ENCODE measurements around the gene CDC14B.

Gene CDC14B

GRCh38 chr9:96619491-96620180 lies at the start of gene CDC14B:
TSS of gene CDC14B (minus strand) at chr9:96619843. CDS start at chr9:96619378, 465 bp downstream.
- in situ Hi-C loops (cut with MboI; ENCODE audit: low sequenced_read_pairs), result no loop called here

- in situ Hi-C loops (cut with MboI; ENCODE audit: low sequenced_read_pairs), result loop anchor here (25.0 kb wide), 1 partner anchor 332 kb away; no protein-coding TSS in a partner anchor
Measured at GRCh38 chr9:96668868-96669534, 49.4 kb upstream of the CDC14B start.

- in situ Hi-C loops (cut with MboI; ENCODE audit: low sequenced_read_pairs), result loop anchor here (25.0 kb wide), 1 partner anchor 330 kb away; no protein-coding TSS in a partner anchor
Measured at GRCh38 chr9:96667363-96667728, 47.7 kb upstream of the CDC14B start.

- in situ Hi-C loops (cut with MboI; ENCODE audit: low sequenced_read_pairs), result loop anchor here (25.0 kb wide), 1 partner anchor 330 kb away; no protein-coding TSS in a partner anchor
Measured at GRCh38 chr9:96666653-96667362, 47.2 kb upstream of the CDC14B start.

GRCh38 chr9:96665789-96666188 lies 46.1 kb upstream of the CDC14B start:
- in situ Hi-C loops (cut with MboI; ENCODE audit: low sequenced_read_pairs), result loop anchor here (25.0 kb wide), 1 partner anchor 328 kb away; no protein-coding TSS in a partner anchor

GRCh38 chr9:96663506-96664120 lies 44.0 kb upstream of the CDC14B start:
- in situ Hi-C loops (cut with MboI; ENCODE audit: low sequenced_read_pairs), result loop anchor here (25.0 kb wide), 1 partner anchor 326 kb away; no protein-coding TSS in a partner anchor

- in situ Hi-C loops (cut with MboI; ENCODE audit: low sequenced_read_pairs), result loop anchor here (25.0 kb wide), 1 partner anchor 324 kb away; no protein-coding TSS in a partner anchor
Measured at GRCh38 chr9:96661711-96662110, 42.1 kb upstream of the CDC14B start.

- in situ Hi-C loops (cut with MboI; ENCODE audit: low sequenced_read_pairs), result loop anchor here (25.0 kb wide), 1 partner anchor 323 kb away; no protein-coding TSS in a partner anchor
Measured at GRCh38 chr9:96660692-96661248, 41.1 kb upstream of the CDC14B start.

- in situ Hi-C loops (cut with MboI; ENCODE audit: low sequenced_read_pairs), result loop anchor here (25.0 kb wide), 1 partner anchor 318 kb away; no protein-coding TSS in a partner anchor
Measured at GRCh38 chr9:96655198-96655851, 35.7 kb upstream of the CDC14B start, which contains the start of gene PRXL2C. TSS of gene PRXL2C (minus strand) at chr9:96655317. CDS start at chr9:96655281, 36 bp downstream.

- in situ Hi-C loops (cut with MboI; ENCODE audit: low sequenced_read_pairs), result loop anchor here (25.0 kb wide), 1 partner anchor 317 kb away; no protein-coding TSS in a partner anchor
Measured at GRCh38 chr9:96654450-96655197, 35.0 kb upstream of the CDC14B start.

- in situ Hi-C loops (cut with MboI; ENCODE audit: low sequenced_read_pairs), result loop anchor here (25.0 kb wide), 1 partner anchor 314 kb away; no protein-coding TSS in a partner anchor
Measured at GRCh38 chr9:96651626-96652025, 32.0 kb upstream of the CDC14B start.

GRCh38 chr9:96649620-96650324 lies 30.1 kb upstream of the CDC14B start:
- in situ Hi-C loops (cut with MboI; ENCODE audit: low sequenced_read_pairs), result loop anchor here (10.0 to 25.0 kb wide), 2 partner anchors 205 to 312 kb away; no protein-coding TSS in a partner anchor

- in situ Hi-C loops (cut with MboI; ENCODE audit: low sequenced_read_pairs), result loop anchor here (10.0 kb wide), 1 partner anchor 202 kb away; no protein-coding TSS in a partner anchor
Measured at GRCh38 chr9:96646081-96646991, 26.7 kb upstream of the CDC14B start.

- in situ Hi-C loops (cut with MboI; ENCODE audit: low sequenced_read_pairs), result loop anchor here (10.0 kb wide), 1 partner anchor 199 kb away; no protein-coding TSS in a partner anchor
Measured at GRCh38 chr9:96644137-96644536, 24.5 kb upstream of the CDC14B start.

- in situ Hi-C loops (cut with MboI; ENCODE audit: low sequenced_read_pairs), result loop anchor here (10.0 kb wide), 1 partner anchor 197 kb away; no protein-coding TSS in a partner anchor
Measured at GRCh38 chr9:96641514-96641913, 21.9 kb upstream of the CDC14B start.

- in situ Hi-C loops (cut with MboI; ENCODE audit: low sequenced_read_pairs), result no loop called here
Measured at GRCh38 chr9:96638606-96639364, 19.1 kb upstream of the CDC14B start.
